ENCODE measurements around the gene HMCN1. TPM values are rescaled to one million over a fixed set of nuclear protein-coding genes. Genes with fewer than 3 reads are reported as not detected.

HMCN1 gene
- total RNA-seq, 1 donor from 2014 or later: 22.2 TPM

- no peak for DNase-seq (ENCODE audit: low spot score)
- Mint-ChIP-seq H3K27me3 (ENCODE audit: unreplicated experiment) (no peaks in the 10 kb centered on the region), H3K4me3 (ENCODE audit: unreplicated experiment) (no peak overlapping the region), H3K27ac (ENCODE audit: unreplicated experiment) (no peak overlapping the region), H3K9me3 (ENCODE audit: unreplicated experiment) (no peaks in the 10 kb centered on the region), H3K4me1 (ENCODE audit: unreplicated experiment) (no peaks in the 10 kb centered on the region), H3K36me3 (ENCODE audit: low read depth, unreplicated experiment) (no peaks in the 10 kb centered on the region)
- TF ChIP-seq CTCF (IDR thresholded peaks at IDR 0.05; ENCODE audit: unreplicated experiment): no peak
Observed at GRCh38 chr1:186225096-186225495, 490.9 kb downstream of the HMCN1 start.

GRCh38 chr1:186228749-186229148, 494.6 kb downstream of the HMCN1 start:
- Mint-ChIP-seq H3K36me3 (ENCODE audit: low read depth, unreplicated experiment) (no peaks in the 10 kb centered on the region), H3K4me3 (ENCODE audit: unreplicated experiment) (no peak overlapping the region), H3K27ac (ENCODE audit: unreplicated experiment) (no peak overlapping the region), H3K27me3 (ENCODE audit: unreplicated experiment) (no peaks in the 10 kb centered on the region), H3K9me3 (ENCODE audit: unreplicated experiment) (no peaks in the 10 kb centered on the region), H3K4me1 (ENCODE audit: unreplicated experiment) (no peaks in the 10 kb centered on the region)
- DNase-seq (ENCODE audit: low spot score): no peak
- TF ChIP-seq CTCF (IDR thresholded peaks at IDR 0.05; ENCODE audit: unreplicated experiment): no peak

- DNase-seq (ENCODE audit: low spot score): no peak
- H3K4me3 Mint-ChIP-seq (ENCODE audit: unreplicated experiment): no peak overlapping the region
- no peaks in the 10 kb centered on the region for H3K36me3 Mint-ChIP-seq (ENCODE audit: low read depth, unreplicated experiment)
- no peak overlapping the region for H3K27ac Mint-ChIP-seq (ENCODE audit: unreplicated experiment)
- TF ChIP-seq CTCF (IDR thresholded peaks at IDR 0.05; ENCODE audit: unreplicated experiment): no peak
- H3K9me3 Mint-ChIP-seq (ENCODE audit: unreplicated experiment): no peaks in the 10 kb centered on the region
- H3K27me3 Mint-ChIP-seq (ENCODE audit: unreplicated experiment): no peaks in the 10 kb centered on the region
- no peaks in the 10 kb centered on the region for H3K4me1 Mint-ChIP-seq (ENCODE audit: unreplicated experiment)
Observed at GRCh38 chr1:186231861-186232436, 497.8 kb downstream of the HMCN1 start.

- no peaks in the 10 kb centered on the region for H3K9me3 Mint-ChIP-seq (ENCODE audit: unreplicated experiment)
- no peak for TF ChIP-seq CTCF (IDR thresholded peaks at IDR 0.05; ENCODE audit: unreplicated experiment)
- H3K27me3 Mint-ChIP-seq (ENCODE audit: unreplicated experiment): no peaks in the 10 kb centered on the region
- no peaks in the 10 kb centered on the region for H3K4me1 Mint-ChIP-seq (ENCODE audit: unreplicated experiment)
- DNase-seq (ENCODE audit: low spot score): no peak
- no peaks in the 10 kb centered on the region for H3K36me3 Mint-ChIP-seq (ENCODE audit: low read depth, unreplicated experiment)
- no peak overlapping the region for H3K27ac Mint-ChIP-seq (ENCODE audit: unreplicated experiment)
- H3K4me3 Mint-ChIP-seq (ENCODE audit: unreplicated experiment): no peak overlapping the region
Observed at GRCh38 chr1:186234976-186235686, 500.9 kb downstream of the HMCN1 start.

GRCh38 chr1:186235696-186236095, 501.5 kb downstream of the HMCN1 start:
- no peak for DNase-seq (ENCODE audit: low spot score)
- Mint-ChIP-seq H3K4me1 (ENCODE audit: unreplicated experiment) (no peaks in the 10 kb centered on the region), H3K9me3 (ENCODE audit: unreplicated experiment) (no peaks in the 10 kb centered on the region), H3K27ac (ENCODE audit: unreplicated experiment) (no peak overlapping the region), H3K27me3 (ENCODE audit: unreplicated experiment) (no peaks in the 10 kb centered on the region), H3K36me3 (ENCODE audit: low read depth, unreplicated experiment) (no peaks in the 10 kb centered on the region), H3K4me3 (ENCODE audit: unreplicated experiment) (no peak overlapping the region)
- TF ChIP-seq CTCF (IDR thresholded peaks at IDR 0.05; ENCODE audit: unreplicated experiment): no peak

Data from endothelial cell (in vitro differentiated cells).